GM19467 (cell line): ENCODE measurements around the gene DUSP22.
"Not testable (repeated sequence)": the region's sequence is repeated elsewhere in the genome, so short reads cannot be mapped to it uniquely, and the experiment has no call there.

Experiments
- ATAC-seq: cut with Tn5 transposase; IDR thresholded peaks from one replicate; pipeline ENCODE4 v1.9.1; 2021; ENCODE audit warnings: mild to moderate bottlenecking, moderate library complexity; ENCODE audit not compliant: unreplicated experiment

Gene DUSP22

DNA sequence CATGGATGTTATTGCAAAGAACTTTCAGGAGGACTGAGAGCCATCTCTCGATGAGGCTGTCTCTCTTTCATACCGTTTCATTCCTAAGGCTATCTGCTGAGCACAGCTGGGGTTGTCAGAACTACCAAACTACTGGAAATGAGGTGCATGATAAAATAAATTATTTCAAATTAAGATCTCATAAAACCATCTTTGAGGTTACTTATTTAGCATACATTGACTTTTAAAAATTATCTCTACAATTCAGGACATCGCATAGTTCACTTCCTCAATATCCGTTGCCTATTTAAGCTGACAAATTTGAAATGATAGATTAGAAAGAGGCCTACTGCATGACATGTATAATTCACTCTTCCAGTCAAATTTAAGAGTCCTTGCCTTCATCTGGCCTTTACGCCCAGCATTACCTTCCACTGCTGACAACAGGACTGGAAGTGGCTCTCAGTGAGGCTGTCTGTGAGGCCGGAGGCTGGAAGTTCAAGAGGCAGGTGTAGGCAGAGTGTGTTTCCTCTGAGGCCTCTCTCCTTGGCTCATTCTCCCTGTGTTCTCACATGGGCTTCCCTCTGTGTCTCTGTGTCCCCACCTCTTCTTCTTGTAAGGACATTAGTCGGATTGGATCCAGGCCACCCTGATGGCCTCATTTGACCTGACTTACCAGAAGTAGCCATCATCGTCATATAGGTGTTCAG is 12.8 kb upstream of the DUSP22 start:
- no peak for ATAC-seq

DNA sequence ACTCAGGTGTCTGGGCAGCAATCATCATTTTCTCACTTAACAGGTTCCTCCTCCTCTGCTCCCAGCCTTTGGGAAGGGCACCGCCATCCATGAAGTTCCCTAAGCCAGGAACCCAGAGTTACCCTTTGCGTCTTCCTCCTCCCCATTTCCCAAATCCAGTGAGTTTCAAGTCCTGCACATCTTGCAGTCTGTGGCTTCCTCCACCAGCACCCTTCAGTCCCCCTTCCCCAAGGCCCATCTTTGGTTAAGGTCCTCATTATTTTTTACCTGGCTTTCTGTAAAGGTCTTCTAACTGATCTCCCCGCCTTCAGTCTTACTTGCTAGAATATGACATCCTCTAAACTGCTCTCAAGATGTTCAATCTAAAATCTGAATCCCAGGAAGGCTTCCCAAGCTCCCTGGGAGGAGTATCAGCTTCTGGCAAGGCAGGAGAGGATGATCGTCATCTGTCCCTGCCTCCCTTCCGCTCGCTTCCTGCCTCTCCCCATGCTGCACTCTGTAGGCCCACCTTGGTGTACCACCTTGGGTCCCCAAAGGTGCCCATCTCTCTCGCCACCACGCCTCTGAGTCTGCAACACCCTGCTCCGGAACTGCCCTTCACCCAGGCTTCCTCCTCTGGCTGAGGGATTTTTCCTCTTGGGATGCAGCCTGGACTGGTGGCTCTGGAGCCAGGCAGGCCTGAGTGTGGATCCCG is 11.4 kb upstream of the DUSP22 start:
- ATAC-seq = no peak

DNA sequence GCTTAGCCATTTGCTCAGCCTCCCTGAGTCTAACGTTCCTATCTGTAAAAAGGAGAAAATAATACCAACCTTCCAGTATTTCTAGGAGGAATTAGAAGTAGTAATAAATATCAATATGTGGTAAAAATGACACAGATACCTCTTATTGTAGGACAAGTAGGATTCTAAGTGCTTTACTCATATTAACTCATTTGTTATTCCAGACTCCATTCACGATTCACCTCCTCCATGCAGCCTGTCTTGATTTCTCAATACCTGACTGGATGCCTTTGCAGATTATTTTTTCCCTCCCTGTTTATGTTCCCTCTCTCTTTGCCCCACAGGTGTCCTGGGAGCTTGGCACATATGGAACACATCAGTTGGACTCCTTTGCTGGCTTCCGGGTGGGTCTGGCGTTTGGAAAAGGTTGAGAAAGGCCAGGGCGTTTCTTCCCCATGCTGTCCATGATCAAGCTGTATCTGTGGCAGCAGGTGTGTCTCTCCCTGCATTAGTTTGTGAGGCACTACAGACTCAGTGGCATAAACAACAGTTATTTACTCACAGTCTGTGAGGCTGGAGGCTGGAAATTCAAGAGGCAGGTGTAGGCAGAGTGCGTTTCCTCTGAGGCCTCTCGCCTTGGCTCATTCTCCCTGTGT is 10.7 kb upstream of the DUSP22 start:
- no peak for ATAC-seq

DNA sequence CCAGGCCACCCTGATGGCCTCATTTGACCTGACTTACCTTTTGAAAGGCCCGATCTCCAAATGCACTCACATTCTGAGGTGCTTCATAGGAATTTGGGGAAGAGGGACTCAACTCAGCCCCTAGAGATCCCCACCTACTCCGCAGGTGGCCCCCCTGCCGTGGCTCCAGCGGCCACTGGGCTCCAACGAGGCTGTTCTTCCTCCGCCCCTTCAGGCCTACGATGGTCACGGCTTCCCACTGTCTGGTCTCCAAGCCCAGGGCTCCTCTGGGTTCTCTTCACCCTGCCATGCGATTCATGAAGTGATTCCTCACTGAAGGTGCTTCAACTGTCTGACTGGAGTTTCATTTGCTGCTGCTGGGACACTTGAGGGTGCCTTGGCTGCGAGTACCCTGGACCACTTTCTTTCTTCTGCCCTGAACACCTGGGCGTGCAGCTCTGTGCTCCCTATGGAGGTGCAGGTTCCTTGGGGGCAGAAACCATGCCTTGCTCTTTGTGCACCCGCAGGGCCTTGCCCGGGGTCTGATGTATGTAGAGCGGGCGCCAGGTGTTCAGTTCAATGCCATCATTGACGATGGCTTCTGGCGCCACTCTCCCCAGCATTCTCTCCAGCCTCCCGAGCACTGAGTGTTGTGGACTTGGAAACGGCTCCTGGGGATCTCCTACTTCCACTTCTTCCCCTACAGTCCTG is 10.0 kb upstream of the DUSP22 start:
- no peak for ATAC-seq

DNA sequence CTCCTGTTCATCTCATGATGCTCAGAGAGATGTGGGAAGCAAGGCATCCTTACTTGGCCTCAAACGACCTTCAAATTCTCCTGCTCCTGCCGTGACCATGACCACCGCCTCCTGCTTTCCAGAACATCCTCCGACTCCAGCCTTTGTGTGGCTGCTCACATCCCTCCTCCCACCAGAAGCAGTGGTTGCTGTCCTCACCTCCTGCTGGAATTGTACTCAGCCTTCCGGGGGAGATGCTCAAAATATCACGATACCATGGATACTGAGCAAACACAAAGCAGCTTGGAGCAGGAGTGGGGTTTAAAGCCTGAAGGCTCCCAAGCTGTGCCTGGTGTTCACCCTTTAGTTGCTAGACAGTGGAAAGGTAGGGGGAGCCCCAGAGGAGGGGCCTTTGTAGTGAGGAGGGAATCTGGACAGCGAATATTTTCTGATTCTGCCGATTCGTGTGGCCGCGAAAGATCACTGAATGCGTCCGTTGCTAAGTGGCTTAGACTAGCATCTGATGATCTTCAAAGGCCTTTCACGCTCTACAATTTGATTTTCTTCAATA is 9.3 kb upstream of the DUSP22 start:
- ATAC-seq = no peak

DNA sequence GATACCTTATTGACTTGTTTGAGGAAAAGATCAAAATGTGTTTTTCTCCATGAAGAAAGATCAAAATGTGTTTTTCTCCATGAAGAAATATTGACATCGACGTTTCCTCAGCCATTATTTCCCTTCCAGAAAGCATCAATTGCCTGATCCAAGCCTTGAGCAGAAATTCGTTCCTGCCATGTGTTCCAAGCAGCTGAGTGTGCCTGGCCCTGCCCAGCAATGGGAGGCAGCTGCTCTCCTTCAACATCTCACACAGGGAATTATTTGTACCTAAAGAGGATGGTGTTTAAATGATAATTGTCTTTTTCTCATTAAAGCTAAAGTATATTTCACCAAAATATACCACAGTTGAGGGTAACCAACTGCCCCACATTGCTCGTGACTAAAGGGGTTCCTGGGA is 7.8 kb upstream of the DUSP22 start:
- ATAC-seq = no peak

DNA sequence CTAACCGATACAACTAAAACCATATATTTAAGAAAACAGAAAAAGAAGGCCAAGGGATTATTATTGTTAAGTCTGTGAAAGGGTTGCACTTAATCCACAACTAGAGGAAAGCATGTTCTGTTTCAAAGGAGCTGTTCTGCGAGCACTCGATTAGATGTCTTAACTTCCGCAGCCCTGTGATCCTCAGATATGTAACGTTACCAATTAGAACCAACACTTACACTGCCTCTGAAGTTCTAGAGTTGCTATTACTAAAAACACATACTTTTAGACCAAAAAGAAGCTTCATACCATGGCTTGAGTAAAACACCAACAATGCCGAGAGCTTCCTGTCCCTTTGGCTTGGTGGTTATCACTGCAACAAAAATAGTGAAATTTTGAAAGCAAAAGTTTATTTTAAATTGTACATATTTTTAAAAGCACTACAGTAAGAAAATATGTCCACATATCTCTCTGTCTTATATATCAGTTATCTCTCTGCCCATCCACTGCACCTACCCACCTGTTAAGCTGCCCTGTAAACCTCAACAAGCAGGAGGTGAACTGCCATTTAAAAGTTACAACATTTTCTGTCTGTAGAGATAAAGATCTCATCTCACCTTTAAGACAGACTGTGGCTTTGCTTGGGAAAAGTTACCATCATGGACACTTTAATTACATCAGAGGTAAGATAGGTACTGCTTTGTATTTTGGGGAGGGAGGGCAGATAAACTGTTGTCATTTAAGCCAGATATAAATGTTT is 7.1 kb upstream of the DUSP22 start:
- ATAC-seq = no peak

DNA sequence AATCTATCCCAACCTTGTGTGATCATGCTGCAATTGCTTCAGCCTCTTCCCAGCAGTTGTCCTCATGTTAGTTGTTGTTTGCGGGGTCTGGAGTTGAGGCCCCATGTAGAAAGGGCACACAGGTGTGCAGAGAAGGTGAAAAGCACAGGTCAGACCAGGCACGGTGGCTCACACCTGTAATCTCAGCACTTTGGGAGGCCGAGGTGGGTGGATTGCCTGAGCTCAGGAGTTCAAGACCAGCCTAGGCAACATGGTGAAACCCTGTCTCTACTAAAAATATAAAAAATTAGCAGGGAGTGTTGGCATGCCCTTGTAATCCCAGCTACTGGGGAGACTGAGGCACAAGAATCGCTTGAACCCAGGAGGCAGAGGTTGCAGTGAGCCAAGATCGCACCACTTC is 6.4 kb upstream of the DUSP22 start:
- not testable (repeated sequence) for ATAC-seq

DNA sequence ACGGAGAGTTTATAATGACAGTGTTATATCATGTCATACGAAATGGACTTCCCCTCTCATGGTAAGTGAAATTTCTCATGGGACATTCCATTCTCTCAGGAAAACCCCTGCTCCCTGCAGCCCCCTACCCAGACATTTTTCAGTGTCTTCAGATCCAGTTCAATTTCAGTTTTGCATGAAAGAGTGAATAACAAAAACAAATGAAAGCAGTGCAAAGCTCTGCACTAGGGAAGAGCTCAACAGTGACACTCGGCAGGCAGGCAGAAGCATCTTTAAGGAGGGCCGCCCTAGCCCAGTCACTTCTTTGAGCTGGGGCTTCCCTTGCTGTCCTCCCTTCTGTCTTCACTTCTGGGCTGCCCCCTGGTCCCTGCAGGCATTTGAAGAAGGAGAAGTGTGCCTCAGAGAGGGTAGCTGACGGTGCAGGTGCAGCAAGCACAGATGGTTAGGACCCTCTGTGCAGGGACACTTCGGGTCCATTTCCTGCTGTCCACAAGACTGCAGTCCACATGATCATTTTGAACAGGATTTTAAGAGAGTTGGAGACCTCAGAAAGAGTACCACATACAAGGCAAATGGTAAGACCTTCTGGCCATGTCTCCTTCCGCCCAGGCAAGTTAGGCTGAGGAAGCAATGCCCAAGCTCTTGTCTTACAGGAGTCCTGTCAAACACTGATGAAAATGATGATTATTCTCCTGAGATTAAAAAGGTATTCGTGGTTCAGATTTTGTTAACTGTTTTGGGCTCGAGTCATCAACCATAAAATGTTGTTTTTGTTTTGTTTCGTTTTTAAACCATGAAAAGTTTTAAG is 5.4 kb upstream of the DUSP22 start:
- no peak for ATAC-seq

DNA sequence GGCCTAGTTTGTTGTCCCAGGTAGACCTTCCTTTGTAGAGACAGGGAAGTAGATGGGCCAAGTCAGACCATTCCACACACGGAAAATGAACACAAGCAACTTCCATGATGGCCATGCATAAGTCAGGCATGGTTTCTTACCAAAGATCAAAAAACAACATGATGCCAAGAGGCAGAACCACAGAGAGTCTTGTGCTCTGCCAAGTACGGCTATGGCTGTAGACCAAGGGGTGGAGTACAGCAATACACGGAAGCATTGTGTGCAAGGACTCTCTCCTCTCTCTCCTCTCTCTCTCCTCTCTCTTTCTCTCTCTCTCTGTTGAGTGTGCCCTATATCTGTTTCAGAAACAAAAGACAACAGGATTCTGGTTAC is 4.8 kb upstream of the DUSP22 start:
- ATAC-seq = no peak

DNA sequence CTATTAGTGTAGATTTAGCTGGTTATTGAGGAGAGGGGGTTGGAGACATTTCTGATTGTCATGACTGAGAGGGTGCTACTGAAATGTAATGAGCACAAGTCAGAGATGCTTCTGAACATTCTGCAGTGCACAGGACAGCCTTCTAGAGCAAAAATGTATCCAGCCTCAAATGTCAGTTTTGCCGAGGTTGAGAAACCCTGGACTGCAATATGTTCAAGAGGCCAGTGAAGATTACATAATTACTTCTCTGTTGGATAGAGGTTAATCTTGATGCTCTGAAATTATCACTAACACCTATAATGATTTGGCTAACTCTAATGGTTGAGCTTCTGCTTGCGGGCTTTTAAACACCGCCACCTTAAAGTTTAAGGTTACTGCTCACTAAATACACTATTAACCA is 3.4 kb upstream of the DUSP22 start:
- ATAC-seq = no peak

DNA sequence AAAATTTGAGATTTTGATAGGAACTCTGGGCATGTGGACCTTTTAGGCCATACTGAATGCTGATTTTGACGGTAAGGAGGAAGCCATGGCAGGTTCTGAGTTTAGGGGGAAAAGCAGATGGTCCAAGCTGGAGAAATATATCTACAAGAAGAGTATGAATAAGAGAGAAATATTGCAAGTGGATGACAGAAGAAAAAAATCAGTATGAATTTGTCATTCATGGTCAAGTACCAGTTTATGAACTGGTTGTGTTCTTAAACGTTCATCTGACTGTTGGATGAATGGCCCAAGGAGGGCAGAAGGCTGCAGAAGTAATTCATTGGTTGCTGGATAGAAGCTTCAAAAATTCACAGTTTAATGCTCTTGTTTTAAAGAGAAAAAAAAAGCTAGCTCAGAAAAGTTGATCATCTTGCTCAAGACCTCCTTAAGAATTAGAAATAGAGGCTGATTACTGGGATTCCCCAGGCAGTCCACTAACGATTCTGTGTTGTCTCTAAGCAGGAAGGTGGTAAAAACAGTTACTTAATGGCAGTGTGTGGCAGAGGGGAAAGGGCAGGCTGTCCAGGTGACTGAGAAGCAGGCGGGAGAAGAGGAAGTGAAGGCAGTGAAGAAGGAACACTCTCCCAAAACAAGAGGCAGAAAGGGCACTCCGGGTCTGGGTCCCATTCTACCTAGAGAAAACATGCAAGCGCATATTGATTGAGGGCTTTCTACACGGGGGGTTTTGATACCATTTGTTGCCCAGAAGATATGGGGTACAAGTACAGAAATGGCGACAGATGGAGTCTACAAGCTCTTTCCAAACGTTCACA is 2.0 kb upstream of the DUSP22 start:
- ATAC-seq = no peak

DNA sequence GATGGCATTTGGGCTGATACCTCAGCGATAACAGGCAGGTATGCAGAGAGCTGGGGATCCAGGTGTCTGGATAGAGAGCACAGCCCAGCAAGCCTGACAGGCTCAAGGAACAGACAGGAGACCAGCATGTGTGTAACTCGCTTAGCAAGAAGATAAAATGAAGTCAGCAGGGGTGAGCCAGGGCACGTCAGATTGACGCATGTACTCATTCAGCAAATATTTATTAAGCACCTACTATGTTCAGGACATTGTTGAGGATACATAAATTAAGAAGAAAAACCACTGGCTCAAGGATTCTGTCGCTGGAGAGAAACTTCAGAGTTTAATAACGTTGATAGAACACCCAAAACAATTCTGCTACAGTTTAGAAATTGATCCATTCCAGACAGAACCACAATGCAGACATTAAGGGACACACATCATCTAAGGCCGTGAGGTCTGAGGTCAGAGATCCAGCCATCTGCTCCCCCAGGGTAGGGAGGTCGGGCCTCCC is 1.0 kb upstream of the DUSP22 start:
- ATAC-seq = no peak

DNA sequence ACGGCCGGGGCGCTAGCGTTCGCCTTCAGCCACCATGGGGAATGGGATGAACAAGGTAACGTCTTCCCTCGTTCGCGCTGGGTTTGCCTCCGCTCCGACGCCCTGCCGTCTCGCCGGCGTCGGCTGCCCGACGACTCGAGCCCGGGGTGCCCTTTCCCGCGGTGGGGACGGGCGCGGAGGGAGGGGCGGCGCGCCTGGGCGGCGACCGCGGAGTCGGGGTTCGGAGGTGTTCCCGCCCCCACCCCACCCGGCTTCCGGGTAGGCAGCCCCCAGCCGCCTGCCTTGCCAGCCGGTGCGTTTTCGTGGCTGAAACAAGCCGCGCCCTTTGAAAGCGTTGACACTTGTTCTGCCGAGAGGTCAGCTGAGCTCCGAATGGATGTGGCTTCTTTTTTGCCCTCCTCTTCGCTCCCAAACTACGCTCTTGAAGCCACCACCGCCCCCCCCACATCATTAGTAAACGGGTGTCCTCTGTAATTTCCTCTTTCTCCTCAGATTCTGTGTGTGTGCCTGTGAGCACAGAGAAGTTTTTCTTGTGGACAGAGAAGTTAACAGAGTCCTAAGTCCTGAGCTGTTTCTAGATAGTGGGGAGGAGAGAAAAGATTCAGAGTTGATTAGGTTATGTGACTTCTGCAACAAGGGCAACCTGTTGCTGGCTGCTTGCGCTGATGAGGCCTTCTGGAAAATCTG is 362 bp downstream of the DUSP22 start:
- peak; percentile 31 for ATAC-seq

DNA sequence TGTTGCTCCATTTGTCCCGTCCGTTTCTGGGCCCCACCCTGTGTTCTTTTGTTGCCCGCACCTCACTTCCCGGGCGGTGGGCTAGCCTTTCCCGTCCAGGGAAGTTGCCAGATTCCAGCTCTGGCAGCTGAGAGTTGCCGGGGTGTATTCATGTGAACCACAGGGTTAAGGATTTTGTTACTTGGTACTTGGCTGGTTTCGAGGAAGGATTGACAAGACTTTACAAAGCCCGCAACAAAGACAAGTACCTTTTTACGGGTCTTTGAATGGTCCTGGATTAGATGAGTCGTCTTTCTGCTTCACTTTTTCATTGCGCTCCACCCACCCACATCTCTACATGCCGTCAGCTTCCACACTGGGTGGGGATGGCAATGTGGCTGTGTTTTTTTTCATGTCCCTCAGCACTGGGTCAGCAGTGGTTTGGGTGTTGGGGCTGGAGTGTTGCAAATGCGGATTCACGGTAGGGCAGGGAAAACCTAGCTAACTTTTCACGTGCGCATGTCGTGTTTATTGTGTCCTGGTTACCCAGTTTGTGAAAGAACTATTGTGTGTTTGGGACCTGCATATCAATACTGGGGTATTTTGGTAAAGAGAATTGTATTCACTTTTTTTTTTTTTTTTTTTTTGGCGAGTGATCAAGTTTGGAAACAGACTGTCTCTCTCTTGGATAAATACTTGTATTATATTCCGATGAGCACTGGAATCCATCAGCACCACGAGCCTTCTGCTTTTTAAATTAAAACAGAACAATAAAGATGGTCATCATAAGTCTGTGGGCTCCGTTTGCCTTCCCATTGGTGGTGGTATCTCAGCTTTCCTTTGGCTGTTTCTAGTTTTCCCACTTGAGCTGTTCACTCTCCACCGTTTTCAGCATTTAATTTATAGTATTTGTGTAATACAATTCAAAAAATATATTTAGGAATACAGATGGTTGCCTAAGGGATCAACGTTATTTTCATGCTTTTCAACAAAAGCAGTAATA is 1.2 kb downstream of the DUSP22 start:
- no peak for ATAC-seq

DNA sequence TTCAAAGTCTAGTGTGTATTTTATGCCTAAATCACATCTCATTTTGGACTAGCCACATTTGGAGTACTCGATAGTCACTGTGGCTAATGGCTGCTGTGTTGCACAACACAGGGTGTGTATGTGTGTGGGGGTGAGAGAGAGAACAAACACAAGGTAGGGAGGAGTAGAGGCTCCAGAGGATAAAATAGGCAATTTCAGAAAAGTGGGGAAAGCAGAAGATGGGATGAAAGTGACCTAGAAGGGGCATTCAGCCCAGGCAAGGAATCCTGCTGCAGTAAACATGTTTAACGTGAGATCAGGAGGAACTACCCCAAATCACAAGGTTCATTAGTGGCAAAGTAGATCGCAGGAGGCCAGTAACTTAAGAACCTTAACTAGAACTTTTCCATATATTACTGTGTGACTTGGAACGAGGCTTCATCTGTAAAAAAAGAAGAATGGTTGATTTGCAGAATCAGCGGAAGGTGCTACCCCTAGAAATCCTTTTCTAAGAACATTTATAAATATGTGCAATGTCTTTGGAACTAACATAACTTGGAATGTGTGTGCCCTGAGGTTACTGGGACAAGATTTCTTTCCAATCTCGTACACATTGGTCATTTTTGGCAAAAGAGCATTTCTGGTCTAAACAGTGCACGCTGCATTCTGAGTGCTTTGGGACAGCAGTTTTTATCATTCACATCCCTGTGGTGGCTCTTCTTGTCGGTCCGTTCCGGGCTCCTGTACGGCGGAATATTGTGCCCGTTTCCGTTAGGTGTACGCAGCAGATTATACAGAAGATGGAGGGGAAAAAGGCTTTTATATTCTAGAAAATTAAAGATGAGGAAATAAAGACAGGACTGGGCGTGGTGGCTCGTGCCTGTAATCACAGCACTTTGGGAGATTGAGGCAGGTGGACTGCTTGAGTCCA is 2.6 kb downstream of the DUSP22 start:
- ATAC-seq = no peak
